Middle frontal gyrus (tissue), 1 donor: ENCODE results near the gene SEZ6.
A peak's percentile ranks its signal among the peaks of the same experiment; 100 is the strongest.

Source experiments
- DNase-seq: peaks from one replicate; pipeline ENCODE4 v3.0.0-alpha.2; 2015; ENCODE audit warnings: low spot score; ENCODE audit errors: extremely low spot score

The SEZ6 gene

DNA sequence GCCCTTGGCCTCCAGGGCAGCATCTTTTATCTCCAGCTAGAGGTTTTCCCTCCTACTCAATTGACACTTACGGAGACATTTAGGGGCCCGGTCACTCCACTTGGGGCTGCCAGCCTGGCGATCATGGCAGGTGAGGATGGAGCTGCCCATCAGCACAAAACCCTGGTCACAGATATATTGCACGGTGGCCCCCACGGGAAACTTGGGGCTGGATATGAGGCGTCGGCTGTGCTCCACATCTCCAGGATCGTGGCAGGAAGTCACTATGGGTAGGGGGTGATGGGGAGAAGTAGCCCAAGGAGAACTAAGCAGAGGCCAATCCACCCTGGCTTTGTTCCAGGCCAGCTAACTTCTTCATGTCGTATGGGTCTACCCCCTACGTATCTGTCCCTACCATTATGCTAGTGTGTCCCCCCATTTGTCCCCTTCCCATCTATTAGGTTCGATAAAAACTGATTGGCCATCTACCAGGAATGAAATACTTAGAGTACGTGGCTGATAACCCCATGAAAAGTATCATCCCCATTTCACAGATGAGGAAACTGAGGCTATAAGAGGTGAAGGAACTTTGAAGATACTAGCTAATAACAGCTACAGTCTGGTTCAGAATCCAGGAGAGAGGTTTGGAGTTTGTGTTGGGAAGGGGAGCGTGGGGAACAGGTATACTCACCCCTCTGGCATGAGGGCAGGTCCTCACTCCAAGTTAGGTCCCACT is 48.4 kb downstream of the SEZ6 start:
- no peak for DNase-seq

DNA sequence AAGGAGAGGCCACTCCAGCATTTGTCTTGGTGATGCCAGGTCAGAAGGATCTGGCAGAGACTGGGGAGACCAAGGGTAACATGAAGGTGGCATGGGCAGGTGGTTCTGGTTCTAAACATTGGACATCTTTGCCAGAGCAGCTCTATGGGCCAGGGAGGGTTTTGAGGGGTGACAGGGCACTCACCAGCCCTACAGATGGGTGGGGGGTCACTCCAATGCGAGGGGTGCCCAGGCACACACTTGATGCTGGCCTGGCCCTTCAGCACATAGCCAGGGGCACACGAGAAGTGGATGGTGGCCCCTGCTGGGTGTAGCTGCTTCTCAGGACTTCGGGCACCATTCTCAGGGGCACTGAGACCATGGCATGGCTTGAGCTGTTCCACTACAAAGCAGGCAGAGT is 49.0 kb downstream of the SEZ6 start:
- no peak for DNase-seq

DNA sequence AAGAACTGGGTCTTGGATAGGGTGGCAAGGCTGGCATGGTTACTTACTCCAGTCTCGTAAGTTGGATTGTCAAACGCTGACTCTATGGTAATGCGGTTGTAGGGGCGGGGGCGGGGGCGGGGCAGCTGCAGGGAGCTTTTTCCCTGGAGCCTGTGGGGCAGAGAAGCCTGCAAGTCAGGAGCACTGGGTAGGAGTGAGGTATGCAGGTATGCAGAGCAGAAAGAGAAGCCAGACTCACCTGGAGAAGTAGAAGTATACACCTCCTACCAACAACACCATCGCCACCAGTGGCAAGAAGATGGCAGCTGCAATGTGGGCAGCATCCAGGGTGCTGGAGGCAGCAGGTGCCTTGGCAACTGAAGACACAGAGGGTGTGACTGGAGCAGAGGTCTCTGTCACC is 49.7 kb downstream of the SEZ6 start:
- no peak for DNase-seq

DNA sequence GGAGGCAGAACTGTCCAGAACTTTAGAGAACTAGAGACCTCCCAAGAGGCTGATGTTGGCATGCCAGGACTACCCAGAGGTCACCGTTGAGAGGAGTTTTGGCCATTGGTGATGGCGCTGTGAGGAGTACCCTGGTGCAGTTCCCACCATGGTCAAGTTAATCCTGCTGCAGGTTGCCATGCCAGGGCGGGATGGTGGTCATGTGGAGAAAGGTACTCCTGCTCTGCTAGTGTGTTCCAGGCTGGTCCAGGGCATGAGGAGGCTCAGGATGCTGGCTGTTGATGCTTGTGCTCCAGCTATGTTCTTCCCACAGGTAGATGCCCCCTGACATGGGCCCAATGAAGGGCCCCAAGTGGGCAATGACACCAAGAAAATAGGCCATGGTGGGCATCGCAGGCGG is 50.4 kb downstream of the SEZ6 start:
- DNase-seq = no peak

DNA sequence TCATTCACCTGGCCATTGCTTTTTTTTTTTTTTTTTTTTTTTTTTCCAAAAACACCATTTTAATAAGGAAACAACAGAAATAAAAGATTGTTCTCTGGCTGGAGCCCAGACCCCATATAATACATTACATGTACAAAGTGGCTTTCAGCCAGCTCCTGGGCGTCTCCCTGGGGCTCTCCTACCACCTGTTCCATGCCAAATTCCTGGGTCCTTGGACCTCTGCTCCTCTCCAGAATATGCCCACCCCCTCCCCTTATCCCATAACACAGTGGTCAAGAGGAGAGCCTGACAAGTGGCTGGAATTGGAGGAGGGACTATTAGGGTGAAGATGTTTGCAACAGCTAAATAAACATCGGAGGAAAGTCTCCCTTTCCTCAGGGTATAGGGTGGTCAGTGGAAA is 50.9 kb downstream of the SEZ6 start:
- no peak for DNase-seq

DNA sequence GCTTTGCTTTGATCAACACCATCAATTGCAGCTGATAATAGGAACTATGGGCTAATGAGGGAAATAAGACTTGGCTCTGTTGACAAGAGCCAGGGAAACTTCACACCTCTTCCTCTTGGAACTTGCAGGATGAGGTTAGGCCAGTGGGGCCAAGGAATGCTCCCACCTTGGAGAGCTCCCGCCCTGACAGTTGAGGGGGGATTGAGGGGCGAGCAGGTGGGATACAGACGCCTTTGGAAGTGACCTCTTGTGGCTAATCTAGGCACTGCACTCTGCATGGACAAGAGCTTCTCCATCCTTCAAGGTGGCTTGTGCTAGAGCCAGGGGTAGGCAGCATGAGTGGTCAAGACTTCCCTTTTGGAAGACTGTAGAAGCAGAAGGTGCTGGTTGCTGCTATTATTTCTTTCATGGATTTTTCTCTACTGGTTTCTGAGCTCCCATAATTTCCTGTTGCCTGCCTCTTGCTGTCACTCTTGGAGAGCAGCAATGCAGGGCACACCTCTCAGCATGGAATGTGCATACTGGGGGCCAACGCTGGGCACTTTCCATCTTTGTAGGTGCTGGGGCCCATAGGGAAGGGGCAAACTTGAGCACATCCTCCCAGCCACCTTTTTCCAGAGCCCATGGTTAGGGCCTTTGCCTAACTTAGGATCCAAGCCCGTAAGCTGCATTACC is 52.3 kb downstream of the SEZ6 start:
- no peak for DNase-seq

DNA sequence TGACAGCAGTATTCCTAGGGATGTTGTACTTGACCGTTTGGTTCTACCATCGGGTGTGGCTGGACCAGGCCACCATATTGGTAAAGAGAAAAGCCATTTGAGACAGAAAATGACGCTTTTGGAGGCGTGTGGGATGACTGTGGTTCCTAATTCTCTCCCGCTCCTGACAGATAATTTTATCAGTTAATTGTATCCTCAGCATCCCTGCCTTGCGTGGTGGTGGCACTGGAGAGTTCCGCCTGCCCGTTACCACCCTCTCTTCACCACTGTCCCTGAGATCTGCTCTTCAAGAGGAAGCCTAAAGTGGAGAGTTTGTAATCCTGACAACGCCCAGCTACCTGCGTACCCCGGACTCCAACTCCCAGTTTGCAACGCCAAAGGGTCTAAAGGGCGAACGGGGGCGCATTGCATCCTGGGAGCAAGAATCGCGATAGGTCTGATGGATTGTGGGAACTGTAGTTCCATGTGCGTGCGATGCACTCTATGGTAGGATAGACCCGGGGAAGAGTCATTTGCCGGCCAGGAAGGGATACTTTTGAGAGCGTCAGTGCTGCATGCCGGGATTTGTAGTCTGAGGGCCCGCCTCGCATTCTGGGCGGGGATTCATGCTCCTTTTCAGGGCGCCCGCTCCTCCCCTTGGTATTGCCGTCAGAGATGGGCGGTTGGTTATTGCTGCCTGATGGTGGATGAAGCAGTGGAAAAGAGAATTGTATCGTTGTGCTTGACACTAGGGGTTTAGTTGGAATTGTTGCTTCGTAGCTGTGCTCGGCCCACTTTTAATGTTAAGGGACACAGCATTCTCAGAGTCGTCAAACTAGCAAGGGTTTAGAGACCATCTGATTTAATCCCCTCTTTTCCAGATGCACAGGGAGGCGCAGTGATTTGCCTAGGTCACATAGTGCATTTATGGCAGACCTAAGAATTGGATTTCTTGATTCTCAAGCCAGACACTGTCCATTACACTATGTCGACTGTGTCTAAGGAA is 53.5 kb downstream of the SEZ6 start:
- peak; percentile 98 for DNase-seq

DNA sequence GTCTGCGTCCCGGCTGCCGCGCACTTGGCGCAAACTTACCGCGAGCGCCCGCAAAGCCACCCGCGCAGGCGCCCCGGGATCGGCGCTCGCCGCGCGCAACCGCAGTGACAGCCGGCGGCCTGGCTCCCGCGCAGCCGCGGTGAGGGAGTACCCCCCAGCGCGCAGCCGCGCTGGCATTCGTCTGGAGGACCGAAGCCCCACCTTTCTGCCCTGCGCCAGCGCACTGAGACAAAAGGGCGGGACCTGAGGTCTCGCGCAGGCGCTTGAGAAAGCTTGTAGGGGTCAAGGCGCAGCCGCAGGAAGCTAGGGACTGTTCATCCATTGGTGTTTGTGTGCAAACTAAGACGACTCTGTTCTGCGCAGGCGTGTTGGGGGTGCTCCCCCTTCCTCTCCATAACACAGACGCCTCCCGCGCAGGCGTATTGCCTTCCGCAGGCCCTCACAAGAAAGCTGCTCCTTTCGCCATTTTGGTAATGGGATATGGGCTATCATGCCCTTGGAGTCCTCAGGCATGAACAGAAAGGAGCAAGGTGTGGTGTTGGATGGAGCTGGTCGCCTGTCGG is 54.3 kb downstream of the SEZ6 start, which contains the start of gene PHF12:
Gene PHF12 (minus strand): TSS at position 91 of the 563 bp plus-strand sequence. CDS start 558 bp downstream, outside the sequence.
- DNase-seq = peak; percentile 99

DNA sequence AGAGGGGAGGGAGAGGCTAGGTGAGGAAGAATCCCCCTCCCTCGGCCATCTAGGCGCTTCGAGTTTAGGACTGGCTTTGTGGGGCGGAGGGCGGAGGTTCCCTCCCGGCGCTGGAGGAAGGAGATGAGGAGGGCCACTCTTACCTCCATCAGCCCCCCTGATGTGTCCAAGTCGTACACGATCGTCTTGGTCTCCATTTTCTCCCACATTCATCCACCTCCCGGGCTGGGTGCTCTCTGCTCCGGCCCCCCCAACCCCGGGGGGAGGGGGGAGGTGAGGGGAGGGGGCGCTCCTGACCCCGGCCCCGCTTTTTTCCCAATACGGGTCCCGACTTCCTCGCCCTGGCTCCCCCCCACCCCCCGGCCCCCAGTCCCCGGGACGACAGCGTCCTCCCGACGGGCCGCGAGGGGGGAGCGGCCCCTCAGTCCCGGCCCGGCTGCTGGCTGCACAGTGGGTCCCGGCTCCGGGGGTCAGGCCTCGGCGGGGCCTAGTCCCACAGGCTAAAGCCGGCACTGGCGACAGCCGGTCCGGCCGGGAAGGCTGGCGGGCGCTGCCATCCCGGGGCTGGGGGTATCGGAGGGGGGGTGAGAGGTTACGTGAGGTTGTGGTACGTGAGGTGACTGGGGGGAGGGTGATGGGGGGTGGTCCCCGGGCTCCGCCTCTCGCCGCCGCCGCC is 54.9 kb downstream of the SEZ6 start:
- DNase-seq = no peak

DNA sequence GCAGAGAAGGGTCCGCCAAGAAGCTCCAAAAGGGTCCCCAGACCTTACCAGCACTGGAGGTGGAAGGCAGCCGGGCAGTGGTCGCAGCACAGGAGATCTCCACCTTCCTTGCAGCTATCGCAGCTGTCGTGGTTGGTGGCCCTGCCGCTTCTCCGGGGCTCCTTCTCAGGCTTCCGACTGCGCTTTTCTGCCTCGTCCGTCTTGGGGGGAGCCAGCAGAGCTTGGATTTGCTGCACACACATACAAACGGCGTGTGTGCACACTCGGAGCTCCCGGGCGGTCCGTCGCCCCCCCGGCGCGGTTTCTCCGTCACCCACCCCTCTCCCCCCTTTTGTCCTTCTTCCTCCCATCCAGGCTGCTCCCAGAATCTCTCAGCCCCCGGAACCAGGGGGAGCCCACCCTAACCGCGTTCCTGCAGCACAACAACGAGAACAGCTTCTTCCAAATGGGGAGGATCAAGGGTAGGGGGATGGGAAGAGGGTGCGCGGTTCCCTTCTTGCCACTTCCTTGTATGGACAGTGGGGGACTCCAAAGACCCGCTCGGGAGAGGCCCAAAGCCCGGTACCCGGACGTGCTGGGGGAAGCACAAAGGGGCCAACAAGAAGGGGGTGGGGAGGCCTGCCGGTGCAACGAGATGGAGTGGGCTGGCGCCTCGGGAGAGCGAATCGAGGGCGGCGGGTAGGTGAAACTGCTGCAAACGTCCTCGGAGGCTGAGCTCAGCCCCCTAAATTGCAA is 55.6 kb downstream of the SEZ6 start:
- no peak for DNase-seq

DNA sequence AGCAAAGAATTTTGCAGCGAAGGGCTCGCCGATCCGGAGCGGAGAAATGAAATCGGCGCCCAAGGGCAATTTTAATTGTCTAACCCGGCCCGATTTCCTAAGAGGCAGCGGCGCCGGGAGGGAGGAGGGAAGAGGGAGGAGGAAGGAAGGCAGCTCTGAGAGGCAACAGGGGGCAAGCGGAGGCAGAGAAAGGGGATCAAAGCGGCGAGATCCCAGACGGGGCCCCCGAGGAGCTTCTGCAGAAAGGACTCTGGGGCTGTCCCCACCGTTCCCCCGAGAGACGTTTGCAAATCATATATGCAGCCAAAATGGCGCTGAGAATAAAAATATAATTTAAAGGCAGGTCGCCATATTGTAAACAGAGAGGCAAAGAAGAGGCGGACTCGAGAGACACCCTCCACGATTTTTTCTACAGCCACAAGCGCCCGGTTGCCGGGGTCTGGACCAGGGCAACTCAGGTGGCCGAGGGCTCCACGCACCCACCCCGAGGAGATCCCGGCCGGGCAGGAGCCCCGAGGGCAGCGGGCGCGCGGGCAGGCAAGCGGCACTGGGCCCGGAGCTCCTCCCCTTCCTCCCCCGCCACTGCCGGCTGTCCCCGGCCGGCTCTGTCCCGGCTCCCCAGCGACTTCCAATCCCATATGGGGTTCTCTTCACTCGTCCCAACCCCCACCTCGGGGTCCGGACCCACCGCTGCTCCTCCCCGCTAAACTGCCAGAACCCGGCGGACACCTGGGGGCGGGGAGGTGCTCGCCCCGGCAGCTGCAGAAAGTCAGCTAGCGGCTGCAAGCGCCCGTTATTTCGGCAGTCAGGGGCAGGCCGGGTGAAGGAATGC is 56.4 kb downstream of the SEZ6 start:
- DNase-seq = no peak

DNA sequence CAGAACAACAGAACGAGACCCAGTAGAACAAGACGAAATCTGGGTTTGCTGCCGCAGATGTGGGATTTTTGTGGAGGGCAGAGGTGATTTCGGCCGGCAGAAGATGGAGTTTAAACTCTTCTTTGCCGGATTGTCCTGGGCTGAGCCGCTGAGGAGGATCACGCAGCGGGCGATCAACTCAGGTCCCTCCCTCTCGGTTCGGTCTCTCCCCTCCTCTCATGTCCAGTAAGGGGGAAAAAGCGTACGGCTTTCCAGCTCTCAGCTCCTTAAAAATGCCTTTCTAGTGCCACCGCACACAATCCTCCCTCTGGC is 57.0 kb downstream of the SEZ6 start:
- no peak for DNase-seq

DNA sequence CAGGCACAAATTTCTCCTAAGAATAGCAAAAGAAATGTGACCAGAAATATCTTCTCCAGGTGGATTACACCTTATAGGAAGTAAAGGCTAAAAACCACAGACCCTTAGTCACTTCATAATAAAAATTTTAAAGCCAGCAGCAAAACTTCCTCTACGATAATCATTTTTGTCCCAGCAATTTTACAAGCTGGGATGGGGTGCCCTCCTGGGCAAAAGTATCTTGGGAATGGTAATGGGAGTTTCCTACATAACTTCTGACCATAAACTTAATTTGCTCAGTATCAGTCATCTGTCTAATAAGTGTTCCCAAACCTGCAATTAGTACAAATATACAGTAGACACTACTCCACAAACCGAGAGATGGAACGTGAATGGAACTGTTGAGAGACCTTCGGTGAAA is 57.5 kb downstream of the SEZ6 start:
- DNase-seq = no peak

DNA sequence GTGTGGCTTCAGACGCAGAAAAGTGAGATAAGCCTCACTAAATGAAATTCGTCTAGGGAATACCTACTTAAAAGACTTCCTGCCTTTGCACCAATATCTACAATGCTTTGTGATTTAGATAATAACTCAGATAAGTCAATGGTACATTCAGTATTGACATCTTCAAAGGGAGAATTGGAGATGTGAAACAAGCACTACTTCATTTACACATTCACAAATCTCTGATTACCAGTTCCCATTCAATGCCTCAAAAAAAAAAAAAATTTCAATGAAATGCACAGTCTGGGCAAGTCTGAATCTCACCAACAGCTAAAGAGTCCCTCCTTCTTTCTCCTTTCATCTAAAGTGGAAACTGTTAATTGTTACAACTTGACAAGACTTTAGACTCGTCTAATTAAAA is 58.2 kb downstream of the SEZ6 start:
- no peak for DNase-seq

DNA sequence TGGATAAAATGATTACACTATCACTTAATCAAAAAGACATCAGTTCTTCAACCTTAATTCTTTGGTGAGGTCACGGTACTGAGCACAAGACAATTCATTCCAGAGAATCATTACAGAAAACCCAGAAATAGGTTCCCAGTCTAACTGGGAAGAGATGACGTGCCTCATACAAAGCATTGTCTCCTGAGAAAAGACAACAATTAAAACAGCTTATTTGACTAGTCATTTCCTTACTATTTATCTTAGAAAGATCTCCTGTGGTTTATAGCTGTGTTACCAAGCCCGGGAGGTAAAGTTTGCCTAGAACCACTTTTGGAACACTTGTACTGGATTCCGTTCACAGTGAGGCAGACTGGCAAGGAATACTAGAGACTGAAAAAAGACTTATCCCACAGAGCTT is 59.6 kb downstream of the SEZ6 start:
- no peak for DNase-seq

DNA sequence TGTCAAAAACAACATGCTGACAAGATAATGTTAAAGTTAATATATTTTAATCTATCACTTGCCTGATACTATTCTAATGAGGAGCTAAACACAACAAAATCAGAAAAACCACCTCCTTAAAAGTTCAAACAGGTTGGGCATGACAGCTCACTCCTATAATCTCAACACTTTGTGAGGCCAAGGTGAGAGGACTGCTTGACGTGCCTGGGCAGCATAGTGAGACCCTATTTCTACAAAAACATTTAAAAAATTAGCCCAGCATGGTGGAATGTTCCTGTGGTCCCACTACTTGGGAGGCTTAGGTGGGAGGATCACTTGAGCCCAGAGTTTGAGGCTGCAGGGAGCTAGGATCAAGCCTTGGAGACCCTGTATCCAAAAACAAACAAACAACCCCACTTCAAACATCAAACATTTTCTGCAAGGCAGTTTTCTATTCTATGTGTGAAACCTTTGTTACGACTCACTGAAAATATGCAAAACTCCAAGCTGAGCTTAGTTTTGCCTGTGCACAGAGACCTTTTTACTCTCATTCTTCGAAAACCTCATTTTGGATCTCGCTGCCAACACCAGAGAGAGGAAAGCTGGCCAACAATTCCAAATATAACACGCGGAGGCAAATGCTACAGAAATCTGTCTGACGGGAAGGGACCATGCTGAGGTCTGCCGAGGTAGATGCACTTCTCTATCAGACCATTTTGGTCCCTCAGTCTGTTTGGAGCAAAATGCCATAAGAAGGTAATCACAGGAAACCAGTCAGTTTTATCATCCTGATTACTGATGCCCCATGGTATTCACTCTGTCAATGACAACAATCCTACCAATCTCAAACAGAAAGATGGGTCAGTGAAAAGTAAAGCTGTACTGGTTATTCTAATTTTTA is 60.7 kb downstream of the SEZ6 start:
- DNase-seq = peak; percentile 34

DNA sequence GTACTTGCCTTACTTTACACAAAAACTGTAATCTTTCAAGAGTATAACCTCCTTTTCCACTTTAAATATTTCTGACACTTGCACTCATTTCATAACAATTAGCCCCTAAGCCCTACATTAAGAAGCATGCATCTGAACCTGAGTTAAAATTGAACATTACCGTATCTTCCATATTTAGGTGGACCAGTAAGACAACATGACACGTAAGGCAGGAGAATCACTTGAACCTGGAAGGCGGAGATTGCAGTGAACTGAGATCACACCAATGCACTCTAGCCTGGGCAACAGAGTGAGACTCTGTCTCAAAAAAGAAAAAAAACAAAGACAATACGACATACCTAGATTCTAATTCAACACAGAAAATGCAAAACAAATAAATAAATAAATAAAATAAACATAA is 61.5 kb downstream of the SEZ6 start:
- no peak for DNase-seq

DNA sequence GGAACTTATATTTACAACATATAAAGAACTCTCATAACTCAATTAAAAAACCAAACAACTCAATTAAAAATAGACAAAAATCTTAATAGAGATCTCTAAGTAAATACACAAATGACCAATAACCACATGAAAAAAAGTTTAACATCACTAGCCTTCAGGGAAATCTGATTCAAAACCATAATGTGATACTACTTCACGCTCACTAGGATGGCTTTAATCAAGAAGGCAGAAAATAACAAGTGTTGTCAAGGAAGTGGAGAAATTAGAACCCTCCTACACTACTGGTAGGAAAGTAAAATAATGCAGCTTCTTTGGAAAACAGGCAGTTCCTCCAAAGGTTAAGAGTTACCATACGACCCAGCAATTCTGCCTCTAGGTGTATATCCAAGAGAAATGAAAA is 62.9 kb downstream of the SEZ6 start:
- no peak for DNase-seq

DNA sequence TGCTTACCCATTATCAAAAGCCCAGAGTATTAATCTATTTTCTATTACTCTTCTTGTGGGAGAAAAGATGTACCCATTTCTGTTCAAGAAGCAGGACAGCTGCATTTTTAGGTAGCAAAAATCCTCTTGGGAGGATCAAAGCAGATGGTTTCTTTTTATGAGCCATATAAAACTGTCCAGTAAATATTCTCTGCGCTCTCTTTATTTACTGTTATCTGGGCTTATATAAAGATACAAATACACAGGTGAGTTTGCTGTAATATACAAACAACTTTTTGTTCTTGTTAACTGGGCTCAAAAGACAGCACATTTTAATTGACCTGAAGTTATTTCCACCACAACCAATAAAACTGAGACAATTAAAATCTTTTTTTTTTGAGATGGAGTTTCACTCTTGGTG is 64.6 kb downstream of the SEZ6 start:
- no peak for DNase-seq
